Measurements from ENCODE around the gene PIEZO2. TPM values are rescaled to one million over a fixed set of nuclear protein-coding genes. Genes with fewer than 3 reads are reported as not detected.
"Not testable (repeated sequence)": the region's sequence is repeated elsewhere in the genome, so short reads cannot be mapped to it uniquely, and the experiment has no call there.

The PIEZO2 gene
- total RNA-seq: not detected in 2 replicates
- total RNA-seq (2013): 0.54 TPM
- not detected in 2 replicates for polyA plus RNA-seq
- polyA minus RNA-seq: 0.07 TPM in 1 of 2 replicates, not detected in the other

GRCh38 chr18:11149441-11150270 is at the start of gene PIEZO2:
TSS of gene PIEZO2 (minus strand) at chr18:11149569. CDS start at chr18:11148588, 981 bp downstream.
- no peak within 1 kb of the TSS for H3K9ac ChIP-seq (ENCODE audit: low read length)
- TF ChIP-seq CTCF (IDR thresholded peaks at IDR 0.05): no peak
- TF ChIP-seq EZH2 (IDR thresholded peaks at IDR 0.05; ENCODE audit: borderline replicate concordance, insufficient read depth, low read depth, low read length, poor library complexity, severe bottlenecking): no peak
- H3K4me2 ChIP-seq (replicated peaks; ENCODE audit: low read depth, low read length, poor library complexity, severe bottlenecking): peak within 1 kb of the TSS; percentile 14
- H3K4me3 Mint-ChIP-seq: no peak within 1 kb of the TSS
- ChIA-PET POLR2A (no interaction called here), CTCF (no interaction called here)
- ATAC-seq (ENCODE audit: low read depth) (no peak), DNase-seq (no peak)
- peaks cover 0 to 9% (median 0%) of the 10 kb centered on the region in 3 donors for H3K9me3 ChIP-seq (ENCODE audit: control extremely low read depth in 1 of 3, control insufficient read depth in 2 of 3, insufficient read depth in 1 of 3, low read length in 2 of 3)
- intact Hi-C loops (cut with micrococcal nuclease): no loop called here
- H3K27me3 Mint-ChIP-seq: peaks cover 42% of the 10 kb centered on the region
- peaks cover 0 to 29% (median 0%) of the 10 kb centered on the region in 4 experiments for H3K27me3 ChIP-seq (replicated peaks in 1 of 4; ENCODE audit: control extremely low read depth in 1 of 4, control insufficient read depth in 3 of 4, insufficient read depth in 4 of 4, low read length in 3 of 4)
- H3K27ac ChIP-seq (ENCODE audit: low read length in 2 of 2): no peak within 1 kb of the TSS
- H3K36me3 ChIP-seq (replicated peaks in 1 of 2; ENCODE audit: control extremely low read depth in 1 of 2, control insufficient read depth in 1 of 2, extremely low read depth in 1 of 2, insufficient read depth in 2 of 2, low read length in 1 of 2): no peaks in the 10 kb centered on the region
- no peaks in the 10 kb centered on the region for H3K79me2 ChIP-seq (ENCODE audit: control insufficient read depth, insufficient read depth, low read length)
- H3K4me3 ChIP-seq (ENCODE audit: control extremely low read depth in 1 of 5, extremely low read depth in 1 of 5, insufficient read depth in 1 of 5, low read depth in 2 of 5, low read length in 4 of 5): no peak within 1 kb of the TSS
- no peaks in the 10 kb centered on the region for H3K9me3 Mint-ChIP-seq (ENCODE audit: insufficient read depth)
- peaks cover 3% of the 10 kb centered on the region for H3K4me1 Mint-ChIP-seq
- H4K20me1 ChIP-seq (ENCODE audit: control insufficient read depth, insufficient read depth, low read length, poor library complexity, severe bottlenecking): no peaks in the 10 kb centered on the region
- H2AFZ ChIP-seq (ENCODE audit: insufficient read depth, low read depth, low read length, poor library complexity, severe bottlenecking): no peak within 1 kb of the TSS
- no peak within 1 kb of the TSS for H3K27ac Mint-ChIP-seq
- H3K4me1 ChIP-seq (ENCODE audit: control insufficient read depth in 2 of 2, insufficient read depth in 2 of 2, low read length in 2 of 2): no peaks in the 10 kb centered on the region
- WGBS (ENCODE audit: insufficient coverage): 3% methylated on average over 58 of the region's 62 CpGs

GRCh38 chr18:11183637-11184036 is 34.3 kb upstream of the PIEZO2 start:
- no CpG with 5 or more reads among the region's 2 CpGs for WGBS (ENCODE audit: insufficient coverage)
- H3K4me1 Mint-ChIP-seq: no peaks in the 10 kb centered on the region
- Histone ChIP-seq H3K36me3 (replicated peaks in 1 of 2; ENCODE audit: control extremely low read depth in 1 of 2, control insufficient read depth in 1 of 2, extremely low read depth in 1 of 2, insufficient read depth in 2 of 2, low read length in 1 of 2) (no peaks in the 10 kb centered on the region), H3K4me1 (ENCODE audit: control insufficient read depth in 2 of 2, insufficient read depth in 2 of 2, low read length in 2 of 2) (no peaks in the 10 kb centered on the region), H2AFZ (ENCODE audit: insufficient read depth, low read depth, low read length, poor library complexity, severe bottlenecking) (no peak overlapping the region), H3K27me3 (replicated peaks in 1 of 4; ENCODE audit: control extremely low read depth in 1 of 4, control insufficient read depth in 3 of 4, insufficient read depth in 4 of 4, low read length in 3 of 4) (no peaks in the 10 kb centered on the region), H3K4me2 (replicated peaks; ENCODE audit: low read depth, low read length, poor library complexity, severe bottlenecking) (no peak overlapping the region), H3K9ac (ENCODE audit: low read length) (no peak overlapping the region), H4K20me1 (ENCODE audit: control insufficient read depth, insufficient read depth, low read length, poor library complexity, severe bottlenecking) (no peaks in the 10 kb centered on the region), H3K27ac (ENCODE audit: low read length in 2 of 2) (no peak overlapping the region), H3K4me3 (ENCODE audit: control extremely low read depth in 1 of 5, extremely low read depth in 1 of 5, insufficient read depth in 1 of 5, low read depth in 2 of 5, low read length in 4 of 5) (no peak overlapping the region), H3K79me2 (ENCODE audit: control insufficient read depth, insufficient read depth, low read length) (no peaks in the 10 kb centered on the region), H3K9me3 (ENCODE audit: control extremely low read depth in 1 of 3, control insufficient read depth in 2 of 3, insufficient read depth in 1 of 3, low read length in 2 of 3) (peaks cover 0 to 2% (median 0%) of the 10 kb centered on the region in 3 donors)
- no peak for TF ChIP-seq CTCF (IDR thresholded peaks at IDR 0.05)
- TF ChIP-seq EZH2 (IDR thresholded peaks at IDR 0.05; ENCODE audit: borderline replicate concordance, insufficient read depth, low read depth, low read length, poor library complexity, severe bottlenecking): no peak
- no peak for DNase-seq
- no peak for ATAC-seq (ENCODE audit: low read depth)
- H3K27me3 Mint-ChIP-seq: no peaks in the 10 kb centered on the region
- ChIA-PET POLR2A (no interaction called here), CTCF (no interaction called here)
- intact Hi-C loops (cut with micrococcal nuclease): no loop called here
- H3K27ac Mint-ChIP-seq: no peak overlapping the region
- H3K4me3 Mint-ChIP-seq: no peak overlapping the region
- no peaks in the 10 kb centered on the region for H3K9me3 Mint-ChIP-seq (ENCODE audit: insufficient read depth)

- H3K27me3 Mint-ChIP-seq; H3K4me3 Mint-ChIP-seq; H3K36me3 ChIP-seq (replicated peaks in 1 of 2; ENCODE audit: control extremely low read depth in 1 of 2, control insufficient read depth in 1 of 2, extremely low read depth in 1 of 2, insufficient read depth in 2 of 2, low read length in 1 of 2); H3K4me1 Mint-ChIP-seq; H3K9ac ChIP-seq (ENCODE audit: low read length); H3K4me3 ChIP-seq (ENCODE audit: control extremely low read depth in 1 of 5, extremely low read depth in 1 of 5, insufficient read depth in 1 of 5, low read depth in 2 of 5, low read length in 4 of 5); intact Hi-C loops (cut with micrococcal nuclease); H4K20me1 ChIP-seq (ENCODE audit: control insufficient read depth, insufficient read depth, low read length, poor library complexity, severe bottlenecking); CTCF ChIA-PET; H3K27ac ChIP-seq (ENCODE audit: low read length in 2 of 2); H3K9me3 Mint-ChIP-seq (ENCODE audit: insufficient read depth); H2AFZ ChIP-seq (ENCODE audit: insufficient read depth, low read depth, low read length, poor library complexity, severe bottlenecking); DNase-seq; H3K4me2 ChIP-seq (replicated peaks; ENCODE audit: low read depth, low read length, poor library complexity, severe bottlenecking); H3K79me2 ChIP-seq (ENCODE audit: control insufficient read depth, insufficient read depth, low read length); H3K27ac Mint-ChIP-seq; H3K27me3 ChIP-seq (replicated peaks in 1 of 4; ENCODE audit: control extremely low read depth in 1 of 4, control insufficient read depth in 3 of 4, insufficient read depth in 4 of 4, low read length in 3 of 4); H3K9me3 ChIP-seq (ENCODE audit: control extremely low read depth in 1 of 3, control insufficient read depth in 2 of 3, insufficient read depth in 1 of 3, low read length in 2 of 3); ATAC-seq (ENCODE audit: low read depth); H3K4me1 ChIP-seq (ENCODE audit: control insufficient read depth in 2 of 2, insufficient read depth in 2 of 2, low read length in 2 of 2); POLR2A ChIA-PET: not testable (repeated sequence)
- WGBS (ENCODE audit: insufficient coverage): no CpG with 5 or more reads among the region's 1 CpG
Measured at GRCh38 chr18:11181629-11182028, 32.3 kb upstream of the PIEZO2 start.

Data from B cell (primary cell).